K562 (cell line): ENCODE results near the gene RBL1. TPM values are rescaled to one million over a fixed set of nuclear protein-coding genes. Genes with fewer than 3 reads are reported as not detected.

Experiments used
- ATAC-seq: fragments of 200-7000 bp; cut with Tn5 transposase; 3 replicates; pipeline ENCODE4 v1.9.1; 2020; ENCODE audit warnings: moderate library complexity
- BruUV-seq: library from RNA; stranded (reverse); fragments of 400-500 nt; replicated peaks from 2 replicates; lab custom pipeline; 2021; lab: Mats Ljungman, UMichigan
- CTCF ChIA-PET: fragments of 300-600 bp; formaldehyde crosslinking; extraction: SDS; loops from one replicate; lab custom pipeline; 2021; ENCODE audit warnings: low intra/inter-chr PET ratio; lab: Yijun Ruan, JAX
- POLR2A ChIA-PET: fragments of 300-600, 350-650 bp; sonication (Branson Sonifier 250); formaldehyde crosslinking; extraction: SDS; loops from one replicate; lab custom pipeline; 2021; ENCODE audit warnings: antibody characterized with exemption, inconsistent platforms; lab: Yijun Ruan, JAX
- DNase-seq, 4 experiments: peaks; one replicate each; pipeline versions ENCODE4 v3.0.0 to v3.0.0-alpha.2; 2011 to 2018; ENCODE audit warnings: low spot score in 3 of 4, mixed read lengths in 3 of 4; ENCODE audit errors: extremely low read depth in 1 of 4
- FAIRE-seq: peaks from 2 replicates; lab custom pipeline; 2011; peaks lifted over from hg19 to GRCh38; lab: Jason Lieb, UNC
- H2AFZ ChIP-seq: 2 replicates; pipeline ENCODE4 v1.6.0; 2011; ENCODE audit warnings: low read depth, low read length, control low read depth, inconsistent platforms
- H3K27ac ChIP-seq: fragments of 200-600 bp; 3 replicates; pipeline ENCODE4 v1.8.0; 2011; ENCODE audit warnings: low read depth, mild to moderate bottlenecking, control low read depth, inconsistent platforms, low read length, moderate library complexity, mixed read lengths; ENCODE audit errors: extremely low read depth
- H3K27me3 ChIP-seq, 2 experiments: fragments of 300-600 bp in 1 of 2; 2 replicates in 1 of 2; 3 replicates in 1 of 2; pipeline versions ENCODE4 v1.6.0 to v1.8.0; 2011; ENCODE audit warnings: inconsistent platforms in 2 of 2, low read length in 2 of 2, mild to moderate bottlenecking in 1 of 2, mixed read lengths in 1 of 2, moderate library complexity in 1 of 2; ENCODE audit not compliant: control insufficient read depth in 2 of 2, insufficient read depth in 2 of 2
- H3K36me3 ChIP-seq: fragments of 300-600 bp; 3 replicates; pipeline ENCODE4 v1.8.0; 2011; ENCODE audit warnings: mild to moderate bottlenecking, low read length, inconsistent platforms; ENCODE audit not compliant: control insufficient read depth, insufficient read depth
- H3K4me1 ChIP-seq, 2 experiments: fragments of 200-600 bp in 1 of 2; replicated peaks in 1 of 2; 2 replicates in 1 of 2; 3 replicates in 1 of 2; pipeline versions ENCODE4 v1.5.1 to v1.8.0; 2011; ENCODE audit warnings: inconsistent platforms in 2 of 2, low read length in 2 of 2, mild to moderate bottlenecking in 1 of 2, mixed read lengths in 1 of 2, moderate library complexity in 1 of 2; ENCODE audit not compliant: control insufficient read depth in 2 of 2, insufficient read depth in 2 of 2
- H3K4me2 ChIP-seq: 2 replicates; pipeline ENCODE4 v1.6.1; 2011; ENCODE audit warnings: low read length, control low read depth, inconsistent platforms, mixed read lengths; ENCODE audit not compliant: insufficient read depth
- H3K4me3 ChIP-seq: fragments of 200-600 bp; sonication (generic), shearing (Covaris generic); 2 replicates; pipeline ENCODE4 v1.5.1; 2016; ENCODE audit warnings: control low read depth, inconsistent platforms
- H3K79me2 ChIP-seq: fragments of 200-600 bp; 3 replicates; pipeline ENCODE4 v1.8.0; 2011; ENCODE audit warnings: low read length, inconsistent platforms; ENCODE audit not compliant: control insufficient read depth, insufficient read depth
- H3K9ac ChIP-seq, 2 experiments: 2 replicates each; pipeline versions ENCODE4 v1.6.0 to v1.6.1; 2011; ENCODE audit warnings: low read depth in 2 of 2, low read length in 2 of 2, control low read depth in 1 of 2, inconsistent platforms in 1 of 2, mild to moderate bottlenecking in 1 of 2, mixed read lengths in 1 of 2; ENCODE audit not compliant: insufficient read depth in 1 of 2
- H3K9me1 ChIP-seq: one replicate; pipeline ENCODE4 v1.6.0; 2011; ENCODE audit warnings: inconsistent platforms, mild to moderate bottlenecking, low read length, moderate library complexity; ENCODE audit not compliant: control insufficient read depth, insufficient read depth
- H3K9me3 ChIP-seq: replicated peaks from 2 replicates; pipeline ENCODE4 v1.5.1; 2011; ENCODE audit warnings: low read depth, low read length, inconsistent platforms; ENCODE audit not compliant: control insufficient read depth, insufficient read depth
- H4K20me1 ChIP-seq: replicated peaks from 2 replicates; pipeline ENCODE4 v1.6.1; 2011; ENCODE audit warnings: low read length, inconsistent platforms, mixed read lengths; ENCODE audit not compliant: control insufficient read depth, insufficient read depth
- ARID3A ChIP-seq: IDR thresholded peaks from 2 replicates; pipeline ENCODE4 v1.6.1; 2012; ENCODE audit warnings: low read depth, low read length, improper control_type of control experiment, borderline replicate concordance
- ATF1 ChIP-seq, 2 experiments: fragments of 450-650 bp in 1 of 2; IDR thresholded peaks; 2 replicates each; pipeline ENCODE4 v1.6.1; 2016; ENCODE audit warnings: missing compliant biosample characterization in 1 of 2, missing genetic modification characterization in 1 of 2
- CBX8 ChIP-seq: fragments of 200-600 bp; sonication (generic); IDR thresholded peaks from 2 replicates; pipeline ENCODE4 v1.6.1; 2012; ENCODE audit warnings: borderline replicate concordance, mixed run types, low read depth, mild to moderate bottlenecking, moderate library complexity, mixed read lengths, low read length, control low read depth, inconsistent platforms; ENCODE audit not compliant: poor library complexity, severe bottlenecking; ENCODE audit errors: extremely low read depth
- CREB1 ChIP-seq, 2 experiments: sonication (generic) in 1 of 2; formaldehyde crosslinking in 1 of 2; IDR thresholded peaks; 2 replicates each; pipeline versions ENCODE4 v1.6.1 to v1.8.0; 2012 to 2022; ENCODE audit warnings: inconsistent platforms in 1 of 2, mild to moderate bottlenecking in 1 of 2, missing genetic modification reagents in 1 of 2, moderate library complexity in 1 of 2
- DDX20 ChIP-seq: fragments of 450-650 bp; IDR thresholded peaks from 2 replicates; pipeline ENCODE4 v1.6.1; 2016; ENCODE audit warnings: missing genetic modification characterization, low read depth, mild to moderate bottlenecking, missing compliant biosample characterization, moderate library complexity
- PTRF ChIP-seq: fragments of 450-650 bp; IDR thresholded peaks from 2 replicates; pipeline ENCODE4 v1.6.1; 2016; ENCODE audit warnings: mild to moderate bottlenecking, missing genetic modification characterization, missing compliant biosample characterization
- ZNF197 ChIP-seq: fragments of 200-800 bp; sonication (Bioruptor generic); IDR thresholded peaks from 2 replicates; pipeline ENCODE4 v1.6.1; 2016; ENCODE audit warnings: low read depth, missing genetic modification characterization, missing compliant biosample characterization
- WGBS: fragments of 100-300 bp; shearing (Covaris generic); methylation state at CpG from one replicate; pipeline ENCODE4 v1.1.6; 2016; ENCODE audit warnings: low coverage, mixed read lengths; ENCODE audit not compliant: insufficient coverage; ENCODE audit errors: missing lambda C conversion rate; 5-methylcytosine and 5-hydroxymethylcytosine counted together
- in situ Hi-C: fragments of 300-500 bp; cut with MboI; formaldehyde crosslinking; loops from 4 replicates; pipeline ENCODE4 v1.15.0; 2018; ENCODE audit warnings: inconsistent platforms, mixed read lengths
- intact Hi-C: fragments of 100-400 bp; cut with micrococcal nuclease; formaldehyde crosslinking; loops from 2 replicates; pipeline ENCODE4 v1.14.2; 2022
- polyA plus RNA-seq, 8 experiments: library from polyadenylated mRNA; depleted of rRNA in 4 of 8; stranded (reverse) in 5 of 8; unstranded in 3 of 8; fragments of >200 nt; fragmentation: Nextera tagmentation in 2 of 8; fragmentation: Illumina TruSeq in 1 of 8; extraction: Ambion mirVana in 2 of 8; extraction: Trizol in 1 of 8; gene quantifications; 2 replicates each; pipeline versions ENCODE4 v1.2.1 to v1.2.3, GENCODE V29; 2011 to 2014; ENCODE audit warnings: inconsistent platforms in 1 of 8, missing spikeins in 1 of 8
- total RNA-seq, 7 experiments: library from RNA; depleted of rRNA in 6 of 7; stranded (reverse); fragments of >200 nt in 6 of 7; fragmentation: Illumina TruSeq in 2 of 7; extraction: Trizol in 2 of 7; gene quantifications; 2 replicates each; pipeline versions ENCODE4 v1.2.1 to v1.2.3, GENCODE V29; 2011 to 2021; ENCODE audit warnings: low replicate concordance in 1 of 7
- TF ChIP-seq, protein P1 (sequence below), 2 experiments: IDR thresholded peaks in 1 of 2; conservative IDR thresholded peaks in 1 of 2; 2 replicates each; pipeline ENCODE4 v1.6.1; 2016; ENCODE audit warnings: low read depth in 2 of 2, mild to moderate bottlenecking in 1 of 2, missing compliant biosample characterization in 1 of 2, missing genetic modification characterization in 1 of 2, moderate library complexity in 1 of 2

The RBL1 gene
- total and polyA plus RNA-seq, 9 of the 15 experiments (the other 6 are each of a cell fraction or from before 2014, with no cell fraction given) = 4.0 to 25.9 (median 15.6) TPM

DNA sequence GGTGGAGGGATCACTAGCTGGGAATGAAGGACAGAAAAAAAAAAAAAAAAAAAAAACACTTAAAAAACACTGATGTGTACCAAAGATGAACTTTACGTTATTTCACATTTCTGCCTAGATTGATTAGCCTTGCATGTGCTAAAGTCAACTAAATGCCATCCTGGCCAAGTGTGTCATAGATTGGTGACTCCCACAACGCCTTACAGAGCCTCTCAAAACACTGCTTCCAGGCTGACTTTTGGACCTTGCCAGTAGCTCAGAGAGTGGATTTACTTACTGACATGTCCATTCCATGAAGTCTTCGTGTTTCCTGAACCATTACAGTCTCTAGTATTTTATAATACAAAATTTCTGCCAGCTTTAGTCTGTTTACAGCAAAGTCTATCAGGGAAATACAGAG, 40.5 kb downstream of the RBL1 start:
- DNase-seq (no peak), FAIRE-seq (no peak), ATAC-seq (no peak)
- intact Hi-C loops (no loop called here), in situ Hi-C loops (no loop called here)
- no peaks in the 10 kb centered on the region for H3K79me2 ChIP-seq
- ChIA-PET CTCF (interaction anchor here (0.7 kb wide), 1 partner anchor 352 kb away, joined by 3 read pairs; no protein-coding TSS in a partner anchor), POLR2A (no interaction called here)
- TF ChIP-seq ATF1 (CRISPR knock-in tag; IDR thresholded peaks at IDR 0.05) (no peak), ATF1 (tag; IDR thresholded peaks at IDR 0.05) (no peak), CREB1 (IDR thresholded peaks at IDR 0.05) (no peak), CREB1 (CRISPR knock-in tag; IDR thresholded peaks at IDR 0.05) (no peak), CBX8 (no peak), ZNF197 (CRISPR knock-in tag) (no peak), DDX20 (tag) (no peak), ARID3A (no peak), PTRF (tag) (no peak)
- TF ChIP-seq, protein P1, sequence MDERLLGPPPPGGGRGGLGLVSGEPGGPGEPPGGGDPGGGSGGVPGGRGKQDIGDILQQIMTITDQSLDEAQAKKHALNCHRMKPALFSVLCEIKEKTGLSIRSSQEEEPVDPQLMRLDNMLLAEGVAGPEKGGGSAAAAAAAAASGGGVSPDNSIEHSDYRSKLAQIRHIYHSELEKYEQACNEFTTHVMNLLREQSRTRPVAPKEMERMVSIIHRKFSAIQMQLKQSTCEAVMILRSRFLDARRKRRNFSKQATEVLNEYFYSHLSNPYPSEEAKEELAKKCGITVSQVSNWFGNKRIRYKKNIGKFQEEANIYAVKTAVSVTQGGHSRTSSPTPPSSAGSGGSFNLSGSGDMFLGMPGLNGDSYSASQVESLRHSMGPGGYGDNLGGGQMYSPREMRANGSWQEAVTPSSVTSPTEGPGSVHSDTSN (CRISPR knock-in tag; IDR thresholded peaks at IDR 0.05; ENCODE audit: low read depth) = no peak
- TF ChIP-seq, protein P1 (tag; conservative IDR thresholded peaks at IDR 0.05; ENCODE audit: low read depth) = no peak
- no peaks in the 10 kb centered on the region for H3K27me3 ChIP-seq
- no peak overlapping the region for H3K4me3 ChIP-seq
- no peaks in the 10 kb centered on the region for H3K9me3 ChIP-seq
- no peak overlapping the region for H3K27ac ChIP-seq
- TSS peak; percentile 21 for BruUV-seq
- no peaks in the 10 kb centered on the region for H3K9me1 ChIP-seq
- 90% methylated on average over 3 of the region's 3 CpGs for WGBS
- H3K36me3 ChIP-seq = peaks cover 67% of the 10 kb centered on the region
- H2AFZ ChIP-seq = no peak overlapping the region
- H3K4me1 ChIP-seq = no peaks in the 10 kb centered on the region
- H3K9ac ChIP-seq = no peak overlapping the region
- H3K4me2 ChIP-seq = no peak overlapping the region
- H4K20me1 ChIP-seq = no peaks in the 10 kb centered on the region
